Suprapubic skin (tissue), 4 donors: ENCODE data around the gene SZT2. TPM values are rescaled to one million over a fixed set of nuclear protein-coding genes. Genes with fewer than 3 reads are reported as not detected.
A peak's percentile ranks its signal among the peaks of the same experiment; 100 is the strongest.

Experiments
- DNase-seq, 2 donors: peaks; one replicate each; pipeline ENCODE4 v3.0.0-alpha.2; 2019; ENCODE audit warnings: low spot score in 2 of 2
- H3K27ac ChIP-seq: fragments of 200-600 bp; sonication (generic); one replicate; pipeline ENCODE4 v1.5.1; 2019
- H3K27me3 ChIP-seq: fragments of 200-600 bp; sonication (generic); one replicate; pipeline ENCODE4 v1.5.1; 2019
- H3K36me3 ChIP-seq: fragments of 200-600 bp; sonication (generic); one replicate; pipeline ENCODE4 v1.5.1; 2019
- H3K4me1 ChIP-seq: fragments of 200-600 bp; sonication (generic); one replicate; pipeline ENCODE4 v1.5.1; 2019
- H3K4me3 ChIP-seq: fragments of 200-600 bp; sonication (generic); one replicate; pipeline ENCODE4 v1.5.1; 2019; ENCODE audit warnings: mild to moderate bottlenecking
- H3K9me3 ChIP-seq: fragments of 200-600 bp; sonication (generic); one replicate; pipeline ENCODE4 v1.5.1; 2019
- CTCF ChIP-seq, 2 donors: fragments of 200-600 bp in 1 of 2; fragments of 450-650 bp in 1 of 2; sonication (generic) in 1 of 2; IDR thresholded peaks; one replicate each; pipeline ENCODE4 v1.5.1; 2016 to 2019; ENCODE audit warnings: antibody characterized with exemption in 2 of 2, mild to moderate bottlenecking in 1 of 2, moderate library complexity in 1 of 2
- EP300 ChIP-seq: sonication (generic); formaldehyde crosslinking; IDR thresholded peaks from one replicate; pipeline ENCODE4 v1.6.1; 2017; ENCODE audit warnings: antibody characterized with exemption
- POLR2A ChIP-seq, 2 donors: fragments of 450-650 bp; IDR thresholded peaks; one replicate each; pipeline ENCODE4 v1.6.1; 2017; ENCODE audit warnings: antibody characterized with exemption in 2 of 2, mild to moderate bottlenecking in 2 of 2, moderate library complexity in 2 of 2
- POLR2AphosphoS5 ChIP-seq, 3 donors: sonication (generic); formaldehyde crosslinking; IDR thresholded peaks; one replicate each; pipeline ENCODE4 v1.6.1; 2017; ENCODE audit warnings: antibody characterized with exemption in 3 of 3
- WGBS: methylation state at CpG from one replicate; pipeline ENCODE4 v1.1.5; 2018; 5-methylcytosine and 5-hydroxymethylcytosine counted together
- total RNA-seq, 4 donors: library from RNA; depleted of rRNA; stranded (reverse); fragments of >200 nt; gene quantifications; one replicate each; pipeline ENCODE4 v1.1.0, GENCODE V29; 2016

SZT2 gene
- total RNA-seq, 4 donors from 2014 or later = 44.2 to 132 (median 65.5) TPM

GRCh38 chr1:43435146-43436145 lies 45.7 kb downstream of the SZT2 start:
- H3K4me1 ChIP-seq = peaks cover 10% of the 10 kb centered on the region
- no peaks in the 10 kb centered on the region for H3K27me3 ChIP-seq
- H3K36me3 ChIP-seq = peaks cover 82% of the 10 kb centered on the region
- 68% methylated on average over 13 of the region's 14 CpGs for WGBS
- no peaks in the 10 kb centered on the region for H3K9me3 ChIP-seq
- TF ChIP-seq EP300 (no peak), POLR2A (IDR thresholded peaks at IDR 0.05) (no peak), POLR2AphosphoS5 (IDR thresholded peaks at IDR 0.05) (no peak), CTCF (IDR thresholded peaks at IDR 0.05) (no peak)
- peak overlapping the region; percentile 4 for H3K27ac ChIP-seq
- H3K4me3 ChIP-seq = no peak overlapping the region
- peak; percentile 63 to 67 for DNase-seq

- 79% methylated on average over 3 of the region's 3 CpGs for WGBS
These were observed 46.7 kb downstream of the SZT2 start for GRCh38 chr1:43436371-43436770.

GRCh38 chr1:43437031-43437973 lies 47.6 kb downstream of the SZT2 start:
- 84% methylated on average over 16 of the region's 20 CpGs for WGBS
- peak; percentile 58 to 69 for DNase-seq
- Histone ChIP-seq H3K27ac (no peak overlapping the region), H3K36me3 (peaks cover 82% of the 10 kb centered on the region), H3K4me3 (no peak overlapping the region), H3K27me3 (no peaks in the 10 kb centered on the region), H3K9me3 (no peaks in the 10 kb centered on the region), H3K4me1 (peaks cover 10% of the 10 kb centered on the region)
- TF ChIP-seq CTCF (IDR thresholded peaks at IDR 0.05) (no peak), POLR2A (IDR thresholded peaks at IDR 0.05) (no peak), EP300 (no peak), POLR2AphosphoS5 (IDR thresholded peaks at IDR 0.05) (no peak)

More at GRCh38 chr1:43436371-43436770, 46.7 kb downstream of the SZT2 start:
- peak overlapping the region; percentile 4 for H3K27ac ChIP-seq
- peaks cover 10% of the 10 kb centered on the region for H3K4me1 ChIP-seq
- TF ChIP-seq POLR2AphosphoS5 (IDR thresholded peaks at IDR 0.05) (no peak), CTCF (IDR thresholded peaks at IDR 0.05) (no peak), POLR2A (IDR thresholded peaks at IDR 0.05) (no peak), EP300 (no peak)
- H3K27me3 ChIP-seq = no peaks in the 10 kb centered on the region
- peaks cover 82% of the 10 kb centered on the region for H3K36me3 ChIP-seq
- no peaks in the 10 kb centered on the region for H3K9me3 ChIP-seq
- peak in 1 of 2 donors; percentile 15 for DNase-seq
- H3K4me3 ChIP-seq = no peak overlapping the region

GRCh38 chr1:43438006-43438405 lies 48.3 kb downstream of the SZT2 start:
- TF ChIP-seq POLR2AphosphoS5 (IDR thresholded peaks at IDR 0.05) = no peak
- TF ChIP-seq CTCF (IDR thresholded peaks at IDR 0.05) = no peak
- TF ChIP-seq EP300 = no peak
- 88% methylated on average over 3 of the region's 3 CpGs for WGBS
- no peaks in the 10 kb centered on the region for H3K27me3 ChIP-seq
- H3K4me1 ChIP-seq = peaks cover 10% of the 10 kb centered on the region
- no peaks in the 10 kb centered on the region for H3K9me3 ChIP-seq
- peak in 1 of 2 donors; percentile 40 for DNase-seq
- peaks cover 82% of the 10 kb centered on the region for H3K36me3 ChIP-seq
- no peak overlapping the region for H3K4me3 ChIP-seq
- no peak overlapping the region for H3K27ac ChIP-seq
